IMR-90 (cell line): ENCODE results near the gene DIAPH2. TPM values are rescaled to one million over a fixed set of nuclear protein-coding genes. Genes with fewer than 3 reads are reported as not detected.
"Not testable (repeated sequence)": the region's sequence is repeated elsewhere in the genome, so short reads cannot be mapped to it uniquely, and the experiment has no call there.

Source experiments
- ATAC-seq: fragments of 200-7000 bp; cut with Tn5 transposase; 2 replicates; pipeline ENCODE4 v1.9.1; 2020; ENCODE audit warnings: low read depth, mild to moderate bottlenecking, moderate library complexity
- BruUV-seq: library from RNA; stranded (reverse); fragments of 400-500 nt; replicated peaks from 2 replicates; lab custom pipeline; 2021; lab: Mats Ljungman, UMichigan
- CTCF ChIA-PET: fragments of 300-600 bp; formaldehyde crosslinking; extraction: SDS; loops from one replicate; lab custom pipeline; 2021; ENCODE audit warnings: antibody characterized with exemption; lab: Yijun Ruan, JAX
- POLR2A ChIA-PET: fragments of 300-600 bp; sonication (Branson Sonifier 250); formaldehyde crosslinking; loops from one replicate; lab custom pipeline; 2022; ENCODE audit warnings: antibody characterized with exemption; ENCODE audit not compliant: unreplicated experiment; lab: Charles Lee
- DNase-seq: peaks from one replicate; pipeline ENCODE4 v3.0.0; 2013
- H2AFZ ChIP-seq: replicated peaks from 2 replicates; pipeline ENCODE3; 2013; ENCODE audit warnings: low read length, mild to moderate bottlenecking; ENCODE audit not compliant: poor library complexity
- H2AK5ac ChIP-seq: 2 replicates; pipeline ENCODE4 v1.6.1; 2013; ENCODE audit warnings: low read depth, low read length, inconsistent platforms
- H2AK9ac ChIP-seq: replicated peaks from 2 replicates; pipeline ENCODE3; 2013; ENCODE audit warnings: mild to moderate bottlenecking, low read depth, low read length, moderate library complexity; ENCODE audit not compliant: poor library complexity
- H2BK120ac ChIP-seq: 2 replicates; pipeline ENCODE4 v1.6.1; 2013; ENCODE audit warnings: low read depth, low read length, inconsistent platforms
- H2BK15ac ChIP-seq: 3 replicates; pipeline ENCODE4 v1.6.1; 2013; ENCODE audit warnings: low read depth, low read length, inconsistent platforms
- H2BK20ac ChIP-seq: 2 replicates; pipeline ENCODE4 v1.6.1; 2013; ENCODE audit warnings: low read depth, mild to moderate bottlenecking, inconsistent platforms, low read length, moderate library complexity
- H2BK5ac ChIP-seq: 2 replicates; pipeline ENCODE4 v1.6.1; 2013; ENCODE audit warnings: mild to moderate bottlenecking, low read depth, low read length, inconsistent platforms; ENCODE audit not compliant: poor library complexity, severe bottlenecking
- H3K14ac ChIP-seq: replicated peaks from 2 replicates; pipeline ENCODE4 v1.6.1; 2013; ENCODE audit warnings: low read depth, low read length, inconsistent platforms
- H3K18ac ChIP-seq: 2 replicates; pipeline ENCODE4 v1.6.1; 2013; ENCODE audit warnings: low read depth, low read length, control low read depth
- H3K23ac ChIP-seq: 2 replicates; pipeline ENCODE4 v1.6.1; 2013; ENCODE audit warnings: low read depth, low read length, inconsistent platforms
- H3K27ac ChIP-seq: 2 replicates; pipeline ENCODE4 v1.5.1; 2013; ENCODE audit warnings: mild to moderate bottlenecking, control low read depth, low read length; ENCODE audit not compliant: insufficient read depth
- H3K27me3 ChIP-seq: 2 replicates; pipeline ENCODE4 v1.6.1; 2013; ENCODE audit warnings: low read length; ENCODE audit not compliant: control insufficient read depth, insufficient read depth
- H3K36me3 ChIP-seq: 2 replicates; pipeline ENCODE4 v1.6.1; 2013; ENCODE audit warnings: low read length, mixed read lengths; ENCODE audit not compliant: control insufficient read depth, insufficient read depth
- H3K4ac ChIP-seq: 2 replicates; pipeline ENCODE4 v1.6.1; 2013; ENCODE audit warnings: low read depth, low read length, inconsistent platforms
- H3K4me1 ChIP-seq: 2 replicates; pipeline ENCODE4 v1.6.1; 2013; ENCODE audit warnings: low read length, mixed read lengths; ENCODE audit not compliant: control insufficient read depth, insufficient read depth
- H3K4me2 ChIP-seq: 2 replicates; pipeline ENCODE4 v1.6.1; 2013; ENCODE audit warnings: low read depth, mild to moderate bottlenecking, control low read depth, low read length, moderate library complexity
- H3K4me3 ChIP-seq: 2 replicates; pipeline ENCODE4 v1.5.1; 2013; ENCODE audit warnings: low read depth, mild to moderate bottlenecking, control low read depth, low read length, moderate library complexity; ENCODE audit not compliant: insufficient read depth
- H3K56ac ChIP-seq: 2 replicates; pipeline ENCODE4 v1.6.1; 2013; ENCODE audit warnings: low read length, inconsistent platforms; ENCODE audit not compliant: insufficient read depth; ENCODE audit errors: extremely low read depth
- H3K79me1 ChIP-seq, 2 experiments: 2 replicates each; pipeline ENCODE4 v1.6.1; 2013; ENCODE audit warnings: low read length in 2 of 2, inconsistent platforms in 1 of 2, low read depth in 1 of 2
- H3K9ac ChIP-seq: 2 replicates; pipeline ENCODE4 v1.6.1; 2013; ENCODE audit warnings: low read depth, low read length, control low read depth
- H3K9me1 ChIP-seq: 2 replicates; pipeline ENCODE4 v1.6.1; 2013; ENCODE audit warnings: low read length, inconsistent platforms; ENCODE audit not compliant: insufficient read depth
- H3K9me3 ChIP-seq: 2 replicates; pipeline ENCODE4 v1.6.1; 2013; ENCODE audit warnings: low read length; ENCODE audit not compliant: control insufficient read depth, insufficient read depth
- H4K20me1 ChIP-seq: 2 replicates; pipeline ENCODE4 v1.6.1; 2013; ENCODE audit warnings: low read length, inconsistent platforms; ENCODE audit not compliant: insufficient read depth
- H4K5ac ChIP-seq: 2 replicates; pipeline ENCODE4 v1.6.1; 2013; ENCODE audit warnings: mild to moderate bottlenecking, low read depth, low read length, control low read depth
- H4K8ac ChIP-seq, 2 experiments: 2 replicates each; pipeline ENCODE4 v1.6.1; 2013; ENCODE audit warnings: low read depth in 2 of 2, low read length in 2 of 2, control low read depth in 1 of 2, inconsistent platforms in 1 of 2
- H4K91ac ChIP-seq: 2 replicates; pipeline ENCODE4 v1.6.1; 2013; ENCODE audit warnings: low read depth, low read length, inconsistent platforms; ENCODE audit not compliant: insufficient read depth
- CEBPB ChIP-seq: IDR thresholded peaks from 2 replicates; pipeline ENCODE4 v1.6.1; 2012; ENCODE audit warnings: low read depth, low read length, improper control_type of control experiment
- CHD1 ChIP-seq: IDR thresholded peaks from 2 replicates; pipeline ENCODE4 v1.6.1; 2012; ENCODE audit warnings: low read depth, low read length, improper control_type of control experiment
- MAFK ChIP-seq: IDR thresholded peaks from 2 replicates; pipeline ENCODE4 v1.6.1; 2012; ENCODE audit warnings: low read depth, low read length, improper control_type of control experiment
- RCOR1 ChIP-seq: IDR thresholded peaks from 2 replicates; pipeline ENCODE4 v1.6.1; 2012; ENCODE audit warnings: mild to moderate bottlenecking, low read length, improper control_type of control experiment; ENCODE audit not compliant: insufficient replicate concordance
- WGBS, 2 experiments: methylation state at CpG; one replicate each; pipeline versions ENCODE4 v1.1.5 to v1.1.7; 2013; ENCODE audit warnings: missing lambda C conversion rate in 2 of 2; ENCODE audit not compliant: insufficient read length in 1 of 2; ENCODE audit errors: extremely low coverage in 2 of 2; 5-methylcytosine and 5-hydroxymethylcytosine counted together
- dilution Hi-C: fragments of 300-500 bp; cut with HindIII; formaldehyde crosslinking; loops from one replicate; pipeline ENCODE4 v1.14.3; 2018; ENCODE audit warnings: low sequenced_read_pairs; ENCODE audit not compliant: unreplicated experiment
- in situ Hi-C: fragments of 300-500 bp; cut with MboI; formaldehyde crosslinking; loops from 3 replicates; pipeline ENCODE4 v1.14.3; 2019; ENCODE audit warnings: low sequenced_read_pairs, inconsistent platforms, mixed read lengths
- intact Hi-C: fragments of 100-400 bp; cut with micrococcal nuclease; formaldehyde crosslinking; loops from 2 replicates; pipeline ENCODE4 v1.10.0; 2022
- polyA plus RNA-seq, 3 experiments: library from polyadenylated mRNA; depleted of rRNA; stranded (reverse); fragments of >200 nt; gene quantifications; 2 replicates each; pipeline ENCODE4 v1.2.3, GENCODE V29; 2012; ENCODE audit warnings: low replicate concordance in 1 of 3
- total RNA-seq: library from RNA; depleted of rRNA; stranded (reverse); fragments of >200 nt; gene quantifications from 2 replicates; pipeline ENCODE4 v1.2.3, GENCODE V29; 2012
- TF ChIP-seq, protein P1 (sequence below): fragments of 150-350 bp; IDR thresholded peaks from 2 replicates; pipeline ENCODE4 v1.6.1; 2016; ENCODE audit warnings: low read depth, mild to moderate bottlenecking, low read length, moderate library complexity, borderline replicate concordance

DIAPH2 gene
- total and polyA plus RNA-seq, 2 of the 4 experiments (the other 2 are of a cell fraction), result 3.6 to 19.9 TPM

- dilution Hi-C loops, result no loop called here
- Histone ChIP-seq H2AK9ac (no peak overlapping the region), H3K9me1 (no peaks in the 10 kb centered on the region), H3K18ac (no peak overlapping the region), H3K56ac (no peak overlapping the region), H3K36me3 (no peaks in the 10 kb centered on the region), H2AFZ (no peak overlapping the region), H2BK5ac (no peak overlapping the region), H3K14ac (no peak overlapping the region), H4K91ac (no peak overlapping the region), H2BK20ac (no peak overlapping the region), H2BK15ac (no peak overlapping the region), H2BK120ac (no peak overlapping the region), H3K79me1 (peaks cover 0 to 3% of the 10 kb centered on the region in 2 experiments; a peak in 2 of 4 replicates), H3K4ac (no peak overlapping the region), H3K4me2 (no peak overlapping the region), H4K20me1 (no peaks in the 10 kb centered on the region), H3K9ac (no peak overlapping the region), H3K4me1 (no peaks in the 10 kb centered on the region), H2AK5ac (no peak overlapping the region), H3K23ac (no peak overlapping the region), H3K27ac (no peak overlapping the region), H3K4me3 (no peak overlapping the region), H4K5ac (no peak overlapping the region), H3K27me3 (no peaks in the 10 kb centered on the region), H4K8ac (no peak overlapping the region), H3K9me3 (no peaks in the 10 kb centered on the region)
- CTCF ChIA-PET, result no interaction called here
- intact Hi-C loops, result no loop called here
- DNase-seq, result no peak
- no CpG with 5 or more reads among the region's 2 CpGs for WGBS, 2 experiments
- in situ Hi-C loops, result no loop called here
- no peak for ATAC-seq
- no peak for TF ChIP-seq CEBPB
- no peak for TF ChIP-seq CHD1
- no peak for TF ChIP-seq RCOR1
- TF ChIP-seq, protein P1, sequence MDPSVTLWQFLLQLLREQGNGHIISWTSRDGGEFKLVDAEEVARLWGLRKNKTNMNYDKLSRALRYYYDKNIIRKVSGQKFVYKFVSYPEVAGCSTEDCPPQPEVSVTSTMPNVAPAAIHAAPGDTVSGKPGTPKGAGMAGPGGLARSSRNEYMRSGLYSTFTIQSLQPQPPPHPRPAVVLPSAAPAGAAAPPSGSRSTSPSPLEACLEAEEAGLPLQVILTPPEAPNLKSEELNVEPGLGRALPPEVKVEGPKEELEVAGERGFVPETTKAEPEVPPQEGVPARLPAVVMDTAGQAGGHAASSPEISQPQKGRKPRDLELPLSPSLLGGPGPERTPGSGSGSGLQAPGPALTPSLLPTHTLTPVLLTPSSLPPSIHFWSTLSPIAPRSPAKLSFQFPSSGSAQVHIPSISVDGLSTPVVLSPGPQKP, result no peak
- no peak for TF ChIP-seq MAFK
- POLR2A ChIA-PET, result no interaction called here
- no TSS peak for BruUV-seq
These were observed 45.4 kb downstream of the DIAPH2 start for GRCh38 chrX:96729868-96730643.

- H2AK5ac ChIP-seq, H3K4me1 ChIP-seq, H3K4ac ChIP-seq, in situ Hi-C loops, H4K8ac ChIP-seq, H3K56ac ChIP-seq, H3K27ac ChIP-seq, H4K91ac ChIP-seq, H3K9me3 ChIP-seq, CTCF ChIA-PET, dilution Hi-C loops, H2BK20ac ChIP-seq, H3K14ac ChIP-seq, H2BK15ac ChIP-seq, H3K4me2 ChIP-seq, DNase-seq, H2BK5ac ChIP-seq, H2AFZ ChIP-seq, H3K27me3 ChIP-seq, POLR2A ChIA-PET, ATAC-seq, intact Hi-C loops, H4K5ac ChIP-seq, H2BK120ac ChIP-seq, BruUV-seq, H3K4me3 ChIP-seq, H2AK9ac ChIP-seq, H3K18ac ChIP-seq, H3K23ac ChIP-seq, H3K36me3 ChIP-seq, H3K9me1 ChIP-seq, H4K20me1 ChIP-seq, H3K9ac ChIP-seq, H3K79me1 ChIP-seq: not testable (repeated sequence)
- no CpG with 5 or more reads among the region's 3 CpGs for WGBS, 2 experiments
These were observed 46.4 kb downstream of the DIAPH2 start for GRCh38 chrX:96731000-96731399.
